ENCODE results near the gene MYO10.
A peak's percentile ranks its signal among the peaks of the same experiment; 100 is the strongest.
"Not testable (repeated sequence)": the region's sequence is repeated elsewhere in the genome, so short reads cannot be mapped to it uniquely, and the experiment has no call there.

The MYO10 gene

DNA sequence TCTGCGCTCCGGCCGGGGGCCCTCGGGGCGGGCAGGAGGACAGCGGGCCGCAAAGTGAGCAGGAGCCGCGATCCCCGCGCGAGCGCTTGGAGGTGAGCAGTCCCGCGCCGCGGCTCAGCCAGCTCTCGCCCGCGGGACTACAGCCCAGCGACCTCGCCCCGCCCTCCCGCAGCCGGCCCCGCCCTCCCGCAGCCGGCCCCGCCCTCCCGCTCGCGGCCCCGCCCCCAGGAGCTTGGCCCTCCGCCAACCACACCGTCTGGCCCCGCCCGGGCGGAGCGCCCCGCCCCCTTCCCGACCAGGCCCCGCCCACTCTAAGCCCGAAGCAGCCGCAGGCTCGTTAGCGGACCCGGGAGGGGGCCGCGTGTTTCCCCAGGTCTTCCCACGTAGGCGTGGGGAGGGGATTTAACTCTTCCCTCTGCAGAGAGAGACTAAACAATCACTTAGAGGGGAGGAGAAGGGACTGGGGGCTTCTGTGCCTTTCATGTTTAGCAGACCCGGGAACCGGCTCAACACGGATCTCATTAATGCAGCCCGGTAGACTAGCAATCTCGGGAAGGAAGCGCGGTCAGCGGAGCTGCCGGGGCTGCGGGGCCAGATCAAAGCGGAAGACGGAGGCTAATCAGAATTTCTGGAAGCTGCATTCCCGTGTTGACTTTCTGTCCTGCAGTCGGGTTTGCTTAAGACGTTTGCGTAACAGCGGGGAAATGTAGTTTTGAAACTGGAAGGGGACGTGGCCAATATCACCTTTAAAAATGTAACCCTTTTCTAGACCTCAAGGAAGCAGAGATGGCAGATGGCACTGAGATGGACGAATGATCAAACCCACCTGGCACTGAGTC lies at the start of gene MYO10:
Gene MYO10, minus strand, starts transcription at position 139 of the 839 bp plus-strand sequence. CDS start 480 bp downstream, outside the sequence.
- peak within 1 kb of the TSS; percentile 91 for H3K4me3 ChIP-seq (ENCODE audit: low read depth, low read length)
- TF ChIP-seq, protein P1, sequence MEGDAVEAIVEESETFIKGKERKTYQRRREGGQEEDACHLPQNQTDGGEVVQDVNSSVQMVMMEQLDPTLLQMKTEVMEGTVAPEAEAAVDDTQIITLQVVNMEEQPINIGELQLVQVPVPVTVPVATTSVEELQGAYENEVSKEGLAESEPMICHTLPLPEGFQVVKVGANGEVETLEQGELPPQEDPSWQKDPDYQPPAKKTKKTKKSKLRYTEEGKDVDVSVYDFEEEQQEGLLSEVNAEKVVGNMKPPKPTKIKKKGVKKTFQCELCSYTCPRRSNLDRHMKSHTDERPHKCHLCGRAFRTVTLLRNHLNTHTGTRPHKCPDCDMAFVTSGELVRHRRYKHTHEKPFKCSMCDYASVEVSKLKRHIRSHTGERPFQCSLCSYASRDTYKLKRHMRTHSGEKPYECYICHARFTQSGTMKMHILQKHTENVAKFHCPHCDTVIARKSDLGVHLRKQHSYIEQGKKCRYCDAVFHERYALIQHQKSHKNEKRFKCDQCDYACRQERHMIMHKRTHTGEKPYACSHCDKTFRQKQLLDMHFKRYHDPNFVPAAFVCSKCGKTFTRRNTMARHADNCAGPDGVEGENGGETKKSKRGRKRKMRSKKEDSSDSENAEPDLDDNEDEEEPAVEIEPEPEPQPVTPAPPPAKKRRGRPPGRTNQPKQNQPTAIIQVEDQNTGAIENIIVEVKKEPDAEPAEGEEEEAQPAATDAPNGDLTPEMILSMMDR (IDR thresholded peaks at IDR 0.05; ENCODE audit: low read depth, low read length), result no peak

DNA sequence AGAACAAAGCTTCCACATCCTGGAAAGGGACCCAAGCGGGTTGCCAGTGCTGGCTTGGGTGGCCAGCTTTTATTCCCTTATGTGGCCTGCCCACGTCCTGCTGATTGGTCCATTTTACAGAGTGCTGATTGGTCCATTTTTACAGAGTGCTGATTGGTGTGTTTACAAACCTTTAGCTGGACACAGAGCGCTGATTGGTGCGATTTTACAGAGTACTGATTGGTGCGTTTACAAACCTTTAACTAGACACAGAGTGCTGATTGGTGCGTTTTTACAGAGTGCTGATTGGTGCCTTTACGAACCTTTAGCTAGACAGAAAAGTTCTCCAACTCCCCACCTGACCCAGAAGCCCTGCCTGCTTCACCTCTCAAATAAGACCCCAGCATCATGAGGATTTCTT lies 49.2 kb upstream of the MYO10 start:
- H3K4me3 ChIP-seq (ENCODE audit: low read depth, low read length), result not testable (repeated sequence)

DNA sequence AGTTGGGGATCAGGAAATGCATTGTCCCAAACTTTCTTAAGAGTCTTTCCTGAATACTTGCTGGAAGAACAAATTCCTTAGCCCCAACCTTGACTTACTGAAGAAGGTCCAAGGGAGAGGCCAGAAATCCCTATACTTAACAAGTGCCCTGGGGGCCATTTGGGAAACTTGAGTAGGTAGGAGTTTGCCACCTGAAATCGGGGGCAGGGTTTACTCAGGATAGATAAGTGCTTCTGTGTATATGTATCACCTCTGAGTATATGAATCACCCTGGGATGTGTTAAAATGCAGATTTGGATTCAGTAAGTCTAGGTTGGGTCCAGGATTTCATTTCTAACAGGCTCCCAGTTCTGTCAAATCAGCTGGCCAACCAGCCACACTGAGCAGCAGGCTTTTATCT lies 47.9 kb upstream of the MYO10 start:
- H3K4me3 ChIP-seq (ENCODE audit: low read depth, low read length), result no peak overlapping the region
- TF ChIP-seq, protein P1 (IDR thresholded peaks at IDR 0.05; ENCODE audit: low read depth, low read length), result no peak

DNA sequence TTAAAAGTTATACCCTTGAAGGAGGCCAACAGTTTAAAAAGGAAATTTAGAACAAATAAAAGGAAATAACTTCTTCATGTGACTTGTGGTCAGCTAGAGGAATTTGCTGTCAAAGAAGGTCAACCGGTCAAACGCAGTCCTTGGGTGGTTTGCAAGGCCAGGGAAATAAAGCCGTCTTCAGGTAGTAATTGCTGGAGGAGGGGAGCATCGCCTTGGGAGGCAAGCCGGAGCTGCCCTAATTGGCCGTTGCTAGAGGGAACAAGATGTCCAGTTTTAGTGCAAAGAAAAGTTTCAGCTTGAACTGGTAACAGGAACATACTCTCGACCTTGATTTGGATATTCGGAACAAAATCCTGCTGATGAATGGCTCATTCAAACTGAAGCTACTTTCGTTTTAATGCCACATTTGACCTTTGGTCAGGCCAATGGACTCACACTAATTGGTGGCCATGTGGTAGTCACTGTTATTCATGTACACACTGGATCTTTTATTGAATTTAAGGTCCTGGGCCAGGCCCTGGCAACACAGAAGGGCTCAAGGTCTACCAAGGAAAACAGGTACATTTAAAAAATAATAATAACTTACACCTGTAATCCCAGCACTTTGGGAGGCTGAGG lies 47.0 kb upstream of the MYO10 start:
- TF ChIP-seq, protein P1 (IDR thresholded peaks at IDR 0.05; ENCODE audit: low read depth, low read length), result no peak
- H3K4me3 ChIP-seq (ENCODE audit: low read depth, low read length), result no peak overlapping the region

DNA sequence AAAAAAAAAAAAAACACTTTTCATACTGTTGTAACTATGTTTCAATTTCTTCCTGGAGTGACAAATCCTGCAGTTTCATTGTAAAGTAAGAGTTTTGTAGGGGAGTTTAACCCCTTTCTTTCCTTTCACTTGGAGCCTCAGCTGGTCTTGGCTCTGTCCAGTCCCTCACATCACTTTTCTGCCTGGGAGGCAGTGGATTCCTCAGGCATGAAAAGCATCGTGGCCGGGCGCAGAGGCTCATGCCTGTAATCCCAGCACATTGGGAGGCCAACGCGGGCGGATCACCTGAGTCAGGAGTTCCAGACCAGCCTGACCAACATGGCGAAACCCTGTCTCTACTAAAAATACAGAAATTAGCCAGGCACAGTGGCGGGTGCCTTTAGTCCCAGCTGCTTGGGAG lies 45.6 kb upstream of the MYO10 start:
- no peak overlapping the region for H3K4me3 ChIP-seq (ENCODE audit: low read depth, low read length)
- TF ChIP-seq, protein P1 (IDR thresholded peaks at IDR 0.05; ENCODE audit: low read depth, low read length), result no peak

DNA sequence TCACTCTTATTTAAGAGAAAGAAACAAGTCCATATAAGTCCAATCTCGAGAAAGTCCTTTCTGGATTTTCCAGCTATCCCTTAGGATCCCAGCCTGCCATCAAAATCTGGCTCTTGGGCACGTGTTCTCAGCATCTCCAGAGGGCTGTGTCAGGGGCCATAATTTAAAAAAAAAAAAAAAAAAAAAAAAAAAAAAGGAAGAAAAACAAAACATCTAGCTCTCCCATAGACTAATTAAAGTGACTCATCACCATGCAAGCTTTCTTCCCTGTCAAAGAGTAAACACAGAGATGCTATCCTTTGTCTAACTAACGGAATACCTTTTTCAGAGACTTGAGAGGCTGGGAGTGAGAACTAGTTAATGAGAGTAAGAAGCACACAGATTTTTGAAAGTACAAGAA lies 44.9 kb upstream of the MYO10 start:
- TF ChIP-seq, protein P1 (IDR thresholded peaks at IDR 0.05; ENCODE audit: low read depth, low read length), result no peak
- no peak overlapping the region for H3K4me3 ChIP-seq (ENCODE audit: low read depth, low read length)

DNA sequence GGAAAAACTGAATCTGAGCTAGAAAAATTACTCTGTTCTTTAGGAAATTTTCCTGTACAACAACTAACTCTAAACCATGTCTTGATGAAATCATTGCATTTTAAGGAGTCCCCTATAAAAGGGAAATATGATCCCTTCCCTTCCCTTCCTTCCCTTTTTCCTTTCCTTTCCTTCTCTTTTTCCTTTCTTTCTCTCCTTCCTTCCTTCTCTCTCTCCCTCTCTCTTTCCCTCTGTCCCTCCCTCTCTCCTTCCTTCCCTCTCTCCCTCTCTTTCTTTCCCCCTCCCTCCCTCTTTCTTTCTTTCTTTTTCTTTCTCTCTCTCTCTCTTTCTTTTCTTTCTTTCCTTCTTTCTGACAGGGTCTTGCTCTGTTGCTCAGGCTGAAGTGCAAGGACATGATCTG lies 42.2 kb upstream of the MYO10 start:
- TF ChIP-seq, protein P1 (IDR thresholded peaks at IDR 0.05; ENCODE audit: low read depth, low read length), result no peak
- no peak overlapping the region for H3K4me3 ChIP-seq (ENCODE audit: low read depth, low read length)
